MCF 10A (cell line): Measurements from ENCODE around the gene MIPOL1. TPM values are rescaled to one million over a fixed set of nuclear protein-coding genes. Genes with fewer than 3 reads are reported as not detected.
A peak's percentile ranks its signal among the peaks of the same experiment; 100 is the strongest.

ENCODE experiments used
- BruUV-seq: library from RNA; stranded (reverse); fragments of 400-500 nt; replicated peaks from 2 replicates; lab custom pipeline; 2021; lab: Mats Ljungman, UMichigan
- CTCF ChIA-PET: fragments of 300-600 bp; sonication (Branson Sonifier 250); formaldehyde crosslinking; extraction: SDS; loops from one replicate; lab custom pipeline; 2021; ENCODE audit warnings: antibody characterized with exemption, inconsistent platforms; lab: Yijun Ruan, JAX
- POLR2A ChIA-PET: fragments of 300-600, 350-650 bp; sonication (Branson Sonifier 250); formaldehyde crosslinking; extraction: SDS; loops from one replicate; lab custom pipeline; 2020; ENCODE audit warnings: antibody characterized with exemption, inconsistent platforms; lab: Yijun Ruan, JAX
- DNase-seq: peaks from one replicate; pipeline ENCODE4 v3.0.0-alpha.2; 2018; ENCODE audit not compliant: unreplicated experiment
- H3K27ac Mint-ChIP-seq: one replicate; pipeline ENCODE4 v1.8.0; 2022; ENCODE audit warnings: mild to moderate bottlenecking, low read depth, mixed read lengths; ENCODE audit not compliant: unreplicated experiment
- H3K27me3 Mint-ChIP-seq: one replicate; pipeline ENCODE4 v1.8.0; 2022; ENCODE audit warnings: mixed read lengths; ENCODE audit not compliant: insufficient read depth, unreplicated experiment
- H3K36me3 Mint-ChIP-seq: one replicate; pipeline ENCODE4 v1.8.0; 2022; ENCODE audit warnings: mild to moderate bottlenecking, moderate library complexity, mixed read lengths; ENCODE audit not compliant: insufficient read depth, unreplicated experiment
- H3K4me1 Mint-ChIP-seq: one replicate; pipeline ENCODE4 v1.8.0; 2022; ENCODE audit warnings: mixed read lengths; ENCODE audit not compliant: insufficient read depth, unreplicated experiment
- H3K4me3 Mint-ChIP-seq: one replicate; pipeline ENCODE4 v1.8.0; 2022; ENCODE audit warnings: mild to moderate bottlenecking, moderate library complexity, mixed read lengths; ENCODE audit not compliant: unreplicated experiment
- H3K9me3 Mint-ChIP-seq: one replicate; pipeline ENCODE4 v1.8.0; 2022; ENCODE audit warnings: mixed read lengths; ENCODE audit not compliant: unreplicated experiment
- intact Hi-C: fragments of 100-400 bp; cut with micrococcal nuclease; formaldehyde crosslinking; loops from 2 replicates; pipeline ENCODE4 v1.14.1; 2022
- total RNA-seq: library from RNA; stranded (reverse); gene quantifications from 2 replicates; pipeline ENCODE4 v1.2.3, GENCODE V29; 2022
- TF ChIP-seq, protein P1 (sequence below): fragments of 200-600 bp; IDR thresholded peaks from one replicate; pipeline ENCODE4 v1.8.0; 2022; ENCODE audit warnings: antibody characterized with exemption, mild to moderate bottlenecking; ENCODE audit not compliant: unreplicated experiment

MIPOL1 gene
- total RNA-seq, 1 experiment from 2014 or later, result 16.3 TPM

GRCh38 chr14:37493606-37494005, 295.9 kb downstream of the MIPOL1 start:
- intact Hi-C loops, result no loop called here
- Mint-ChIP-seq H3K27me3 (no peaks in the 10 kb centered on the region), H3K4me1 (no peaks in the 10 kb centered on the region), H3K27ac (no peak overlapping the region), H3K36me3 (no peaks in the 10 kb centered on the region), H3K4me3 (no peak overlapping the region), H3K9me3 (no peaks in the 10 kb centered on the region)
- no peak for DNase-seq
- CTCF ChIA-PET, result no interaction called here
- POLR2A ChIA-PET, result no interaction called here
- TF ChIP-seq, protein P1, sequence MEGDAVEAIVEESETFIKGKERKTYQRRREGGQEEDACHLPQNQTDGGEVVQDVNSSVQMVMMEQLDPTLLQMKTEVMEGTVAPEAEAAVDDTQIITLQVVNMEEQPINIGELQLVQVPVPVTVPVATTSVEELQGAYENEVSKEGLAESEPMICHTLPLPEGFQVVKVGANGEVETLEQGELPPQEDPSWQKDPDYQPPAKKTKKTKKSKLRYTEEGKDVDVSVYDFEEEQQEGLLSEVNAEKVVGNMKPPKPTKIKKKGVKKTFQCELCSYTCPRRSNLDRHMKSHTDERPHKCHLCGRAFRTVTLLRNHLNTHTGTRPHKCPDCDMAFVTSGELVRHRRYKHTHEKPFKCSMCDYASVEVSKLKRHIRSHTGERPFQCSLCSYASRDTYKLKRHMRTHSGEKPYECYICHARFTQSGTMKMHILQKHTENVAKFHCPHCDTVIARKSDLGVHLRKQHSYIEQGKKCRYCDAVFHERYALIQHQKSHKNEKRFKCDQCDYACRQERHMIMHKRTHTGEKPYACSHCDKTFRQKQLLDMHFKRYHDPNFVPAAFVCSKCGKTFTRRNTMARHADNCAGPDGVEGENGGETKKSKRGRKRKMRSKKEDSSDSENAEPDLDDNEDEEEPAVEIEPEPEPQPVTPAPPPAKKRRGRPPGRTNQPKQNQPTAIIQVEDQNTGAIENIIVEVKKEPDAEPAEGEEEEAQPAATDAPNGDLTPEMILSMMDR, result no peak
- no TSS peak for BruUV-seq

- BruUV-seq, result no TSS peak
- H3K27ac Mint-ChIP-seq, result no peak overlapping the region
- no peaks in the 10 kb centered on the region for H3K36me3 Mint-ChIP-seq
- CTCF ChIA-PET, result no interaction called here
- no peak for DNase-seq
- no peaks in the 10 kb centered on the region for H3K9me3 Mint-ChIP-seq
- H3K4me3 Mint-ChIP-seq, result no peak overlapping the region
- H3K4me1 Mint-ChIP-seq, result no peaks in the 10 kb centered on the region
- intact Hi-C loops, result no loop called here
- H3K27me3 Mint-ChIP-seq, result no peaks in the 10 kb centered on the region
- POLR2A ChIA-PET, result no interaction called here
- TF ChIP-seq, protein P1, result no peak
Observed at GRCh38 chr14:37497422-37497821, 299.7 kb downstream of the MIPOL1 start.

GRCh38 chr14:37501877-37502276, 304.1 kb downstream of the MIPOL1 start:
- DNase-seq, result no peak
- ChIA-PET CTCF (no interaction called here), POLR2A (no interaction called here)
- Mint-ChIP-seq H3K36me3 (no peaks in the 10 kb centered on the region), H3K4me3 (no peak overlapping the region), H3K27ac (no peak overlapping the region), H3K4me1 (no peaks in the 10 kb centered on the region), H3K9me3 (peaks cover 14% of the 10 kb centered on the region), H3K27me3 (no peaks in the 10 kb centered on the region)
- intact Hi-C loops, result no loop called here
- TF ChIP-seq, protein P1, result no peak
- no TSS peak for BruUV-seq

DNA sequence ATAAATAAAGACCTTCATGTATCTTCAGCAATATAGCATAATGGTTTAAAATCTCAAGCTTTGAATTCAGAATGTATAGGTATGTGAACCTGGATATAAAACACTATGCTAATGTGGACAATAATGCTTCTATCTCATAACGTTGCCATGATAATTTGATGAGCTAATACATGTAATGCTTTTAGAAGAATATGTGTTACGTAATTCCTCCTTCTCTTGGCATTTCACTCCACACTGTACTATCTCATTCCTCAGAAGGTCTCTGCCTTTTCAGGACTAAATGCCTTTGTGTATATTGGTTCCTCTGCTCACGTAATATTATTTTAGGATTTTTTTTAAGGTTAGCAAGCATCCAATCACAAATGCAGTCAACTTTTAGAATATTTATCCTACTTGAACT, 310.8 kb downstream of the MIPOL1 start:
- peak; percentile 0 for DNase-seq
- CTCF ChIA-PET, result no interaction called here
- peaks cover 7% of the 10 kb centered on the region for H3K9me3 Mint-ChIP-seq
- no peak overlapping the region for H3K4me3 Mint-ChIP-seq
- intact Hi-C loops, result no loop called here
- POLR2A ChIA-PET, result no interaction called here
- H3K4me1 Mint-ChIP-seq, result no peaks in the 10 kb centered on the region
- no TSS peak for BruUV-seq
- TF ChIP-seq, protein P1, result no peak
- no peak overlapping the region for H3K27ac Mint-ChIP-seq
- H3K27me3 Mint-ChIP-seq, result no peaks in the 10 kb centered on the region
- no peaks in the 10 kb centered on the region for H3K36me3 Mint-ChIP-seq
